Ammon's horn (tissue), 1 donor: ENCODE measurements around the gene TRIM59.
A peak's percentile ranks its signal among the peaks of the same experiment; 100 is the strongest.

ENCODE experiments used
- DNase-seq: peaks from one replicate; pipeline ENCODE4 v3.0.0-alpha.2; 2016; ENCODE audit warnings: low spot score

Gene TRIM59

GRCh38 chr3:160402221-160403027 lies 47.2 kb downstream of the TRIM59 start:
- DNase-seq, result no peak

- no peak for DNase-seq
Observed at GRCh38 chr3:160401291-160402095, 48.1 kb downstream of the TRIM59 start.

- no peak for DNase-seq
Observed at GRCh38 chr3:160400702-160401150, 48.9 kb downstream of the TRIM59 start.

GRCh38 chr3:160400030-160400701 lies 49.4 kb downstream of the TRIM59 start:
- DNase-seq, result peak; percentile 15

- peak; percentile 97 for DNase-seq
Observed at GRCh38 chr3:160399125-160400029, 50.2 kb downstream of the TRIM59 start, which contains the start of the genes IFT80 and SMC4. Gene IFT80, minus strand, starts transcription at chr3:160399225. Its CDS starts 14,625 bp downstream, at chr3:160384600. Gene SMC4, plus strand, starts transcription at chr3:160399650. Its CDS starts 1,177 bp downstream, at chr3:160400827.

GRCh38 chr3:160398820-160399124 lies 50.8 kb downstream of the TRIM59 start:
- DNase-seq, result no peak

- DNase-seq, result peak; percentile 12
Observed at GRCh38 chr3:160395297-160395696, 54.3 kb downstream of the TRIM59 start.

GRCh38 chr3:160394009-160394392 lies 55.6 kb downstream of the TRIM59 start:
- no peak for DNase-seq

GRCh38 chr3:160393346-160394008 lies 56.1 kb downstream of the TRIM59 start:
- DNase-seq, result no peak

- no peak for DNase-seq
Observed at GRCh38 chr3:160392798-160393197, 56.8 kb downstream of the TRIM59 start.

- no peak for DNase-seq
Observed at GRCh38 chr3:160390565-160391138, 58.9 kb downstream of the TRIM59 start.
